HCT116 (cell line): ENCODE results near the gene ERMN. TPM values are rescaled to one million over a fixed set of nuclear protein-coding genes. Genes with fewer than 3 reads are reported as not detected.

Experiments used
- ATAC-seq: fragments of 200-7000 bp; cut with Tn5 transposase; 2 replicates; pipeline ENCODE4 v1.9.1; 2020; ENCODE audit warnings: mild to moderate bottlenecking, moderate library complexity
- BruUV-seq: library from RNA; stranded (reverse); fragments of 400-500 nt; replicated peaks from 2 replicates; lab custom pipeline; 2021; lab: Mats Ljungman, UMichigan
- CTCF ChIA-PET: fragments of 300-600 bp; sonication (Branson Sonifier 250); formaldehyde crosslinking; loops from one replicate; lab custom pipeline; 2021; ENCODE audit warnings: antibody characterized with exemption; lab: Charles Lee
- POLR2A ChIA-PET: fragments of 300-600, 350-600 bp; sonication (Branson Sonifier 250); formaldehyde crosslinking; loops from one replicate; lab custom pipeline; 2021; ENCODE audit warnings: antibody characterized with exemption; lab: Charles Lee
- RAD21 ChIA-PET, 2 experiments: fragments of 300-600 bp; sonication (Branson Sonifier 250); formaldehyde crosslinking; loops; one replicate each; lab custom pipeline; 2023; ENCODE audit warnings: low total read pairs in 2 of 2; ENCODE audit not compliant: uncharacterized antibody in 2 of 2, unreplicated experiment in 2 of 2, low non-redundant PET in 1 of 2; lab: Charles Lee
- DNase-seq: peaks from one replicate; pipeline ENCODE4 v3.0.0-alpha.2; 2010; ENCODE audit warnings: low read depth, low spot score
- H2AFZ ChIP-seq: fragments of 200-600 bp; shearing (Covaris generic), sonication (generic); 2 replicates; pipeline ENCODE4 v1.6.1; 2017; ENCODE audit warnings: low read depth, mixed run types, mixed read lengths, antibody characterized with exemption, low read length; ENCODE audit not compliant: poor library complexity, severe bottlenecking
- H3K27ac ChIP-seq: 2 replicates; pipeline ENCODE4 v1.5.1; 2012; ENCODE audit warnings: low read depth, low read length
- H3K27me3 ChIP-seq: fragments of 200-600 bp; sonication (generic); 2 replicates; pipeline ENCODE4 v1.6.1; 2016; ENCODE audit warnings: mixed run types, low read length, mixed read lengths; ENCODE audit not compliant: insufficient read depth
- H3K36me3 ChIP-seq, 2 experiments: fragments of 200-500 bp in 1 of 2; fragments of 200-600 bp in 1 of 2; sonication (Bioruptor generic) in 1 of 2; sonication (generic) in 1 of 2; 2 replicates each; pipeline versions ENCODE4 v1.5.1 to v1.6.1; 2014 to 2016; ENCODE audit warnings: low read length in 2 of 2, inconsistent platforms in 1 of 2, mixed read lengths in 1 of 2, mixed run types in 1 of 2; ENCODE audit not compliant: insufficient read depth in 2 of 2, control insufficient read depth in 1 of 2
- H3K4me1 ChIP-seq, 2 experiments: fragments of 200-600 bp in 1 of 2; sonication (generic) in 1 of 2; 2 replicates each; pipeline versions ENCODE4 v1.5.1 to v1.6.1; 2012 to 2017; ENCODE audit warnings: low read length in 2 of 2, inconsistent platforms in 1 of 2, mild to moderate bottlenecking in 1 of 2, mixed read lengths in 1 of 2, mixed run types in 1 of 2, moderate library complexity in 1 of 2; ENCODE audit not compliant: insufficient read depth in 2 of 2, control insufficient read depth in 1 of 2
- H3K4me2 ChIP-seq: fragments of 200-600 bp; sonication (generic); 2 replicates; pipeline ENCODE4 v1.6.1; 2017; ENCODE audit warnings: mixed run types, low read length, mixed read lengths
- H3K4me3 ChIP-seq, 2 experiments: fragments of 200-600 bp in 1 of 2; sonication (generic) in 1 of 2; replicated peaks in 1 of 2; 2 replicates each; pipeline ENCODE4 v1.5.1; 2011 to 2016; ENCODE audit warnings: low read length in 2 of 2, control low read depth in 1 of 2, low read depth in 1 of 2, mild to moderate bottlenecking in 1 of 2, mixed read lengths in 1 of 2, mixed run types in 1 of 2
- H3K79me2 ChIP-seq: fragments of 200-600 bp; sonication (generic); 2 replicates; pipeline ENCODE4 v1.6.1; 2017; ENCODE audit warnings: mild to moderate bottlenecking, mixed run types, low read length, moderate library complexity, mixed read lengths; ENCODE audit not compliant: insufficient read depth
- H3K9ac ChIP-seq: fragments of 200-600 bp; sonication (generic); 2 replicates; pipeline ENCODE4 v1.6.1; 2016; ENCODE audit warnings: low read length, mixed read lengths
- H3K9me2 ChIP-seq: fragments of 200-600 bp; sonication (generic), shearing (Covaris generic); 2 replicates; pipeline ENCODE4 v1.6.1; 2017; ENCODE audit warnings: mixed run types, mild to moderate bottlenecking, moderate library complexity; ENCODE audit not compliant: insufficient read depth
- H3K9me3 ChIP-seq, 2 experiments: fragments of 200-500 bp in 1 of 2; fragments of 200-600 bp in 1 of 2; sonication (Bioruptor generic) in 1 of 2; sonication (generic) in 1 of 2; 2 replicates each; pipeline ENCODE4 v1.6.1; 2014 to 2017; ENCODE audit warnings: low read length in 2 of 2, mixed read lengths in 2 of 2, inconsistent platforms in 1 of 2, low read depth in 1 of 2, mild to moderate bottlenecking in 1 of 2, mixed run types in 1 of 2, moderate library complexity in 1 of 2; ENCODE audit not compliant: control insufficient read depth in 1 of 2, insufficient read depth in 1 of 2
- H4K20me1 ChIP-seq: fragments of 200-600 bp; sonication (generic), shearing (Covaris generic); 2 replicates; pipeline ENCODE4 v1.6.1; 2017; ENCODE audit warnings: mixed run types, mild to moderate bottlenecking, moderate library complexity; ENCODE audit not compliant: insufficient read depth
- ATF3 ChIP-seq: IDR thresholded peaks from 2 replicates; pipeline ENCODE4 v1.6.1; 2012
- CTCF ChIP-seq, 3 experiments: fragments of 200-600 bp in 1 of 3; sonication (generic) in 1 of 3; IDR thresholded peaks in 2 of 3; conservative IDR thresholded peaks in 1 of 3; 2 replicates each; pipeline ENCODE4 v1.5.1; 2012 to 2017; ENCODE audit warnings: low read depth in 2 of 3, low read length in 2 of 3, antibody characterized with exemption in 1 of 3, borderline replicate concordance in 1 of 3, control low read depth in 1 of 3, mild to moderate bottlenecking in 1 of 3, mixed read lengths in 1 of 3, mixed run types in 1 of 3, moderate library complexity in 1 of 3; ENCODE audit not compliant: insufficient read depth in 1 of 3
- MAX ChIP-seq: IDR thresholded peaks from 2 replicates; pipeline ENCODE4 v1.6.1; 2012
- POLR2A ChIP-seq: IDR thresholded peaks from 2 replicates; pipeline ENCODE4 v1.7.0; 2011; ENCODE audit warnings: borderline replicate concordance; ENCODE audit not compliant: insufficient read depth, insufficient read length; ENCODE audit errors: extremely low read depth
- YY1 ChIP-seq: IDR thresholded peaks from 2 replicates; pipeline ENCODE4 v1.6.1; 2011; ENCODE audit warnings: low read length, low read depth, moderate library complexity, mild to moderate bottlenecking; ENCODE audit not compliant: insufficient replicate concordance; ENCODE audit errors: extremely low read depth
- ZNF274 ChIP-seq: fragments of 200-500 bp; sonication (Bioruptor generic); IDR thresholded peaks from 2 replicates; pipeline ENCODE4 v1.6.1; 2014; ENCODE audit warnings: mild to moderate bottlenecking, low read depth, low read length, inconsistent platforms
- intact Hi-C: fragments of 100-400 bp; cut with micrococcal nuclease; formaldehyde crosslinking; loops from 2 replicates; pipeline ENCODE4 v1.10.0; 2022
- total RNA-seq: library from RNA; stranded (reverse); gene quantifications from one replicate; pipeline ENCODE4 v1.2.1, GENCODE V29; 2021; ENCODE audit not compliant: unreplicated experiment
- TF ChIP-seq, protein P1 (sequence below): IDR thresholded peaks from 2 replicates; pipeline ENCODE4 v1.6.1; 2011; ENCODE audit warnings: mild to moderate bottlenecking, low read length, moderate library complexity; ENCODE audit not compliant: insufficient replicate concordance; ENCODE audit errors: extremely low read depth
- TF ChIP-seq, protein P2 (sequence below): IDR thresholded peaks from 2 replicates; pipeline ENCODE4 v1.6.1; 2012; ENCODE audit warnings: low read depth

The ERMN gene
- total RNA-seq, 1 experiment from 2014 or later: not detected

DNA sequence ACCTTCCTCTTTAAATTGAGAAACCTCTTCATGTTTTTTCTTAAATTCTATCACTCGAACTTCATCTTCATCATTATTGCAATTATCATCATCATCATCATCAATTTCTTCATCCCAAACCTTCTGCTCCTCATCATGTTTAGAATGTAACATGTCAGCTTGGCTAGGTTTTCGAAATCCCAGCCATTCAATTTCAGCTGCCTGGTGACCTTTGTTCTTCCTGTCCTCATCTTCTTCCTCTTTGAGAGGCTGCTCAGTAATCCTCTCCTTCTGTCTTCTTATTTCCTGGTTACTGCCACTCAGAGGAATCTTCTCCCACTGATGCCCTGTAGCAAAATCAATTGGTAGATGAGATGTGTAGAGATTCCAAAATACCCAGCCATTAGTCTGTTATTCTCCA lies 4.2 kb downstream of the ERMN start (continued):
- TF ChIP-seq CTCF (IDR thresholded peaks at IDR 0.05 in 2 of 3, conservative IDR thresholded peaks at IDR 0.05 in 1 of 3; ENCODE audit: borderline replicate concordance in 1 of 3, insufficient read depth in 1 of 3, low read depth in 2 of 3, low read length in 2 of 3): no peak

DNA sequence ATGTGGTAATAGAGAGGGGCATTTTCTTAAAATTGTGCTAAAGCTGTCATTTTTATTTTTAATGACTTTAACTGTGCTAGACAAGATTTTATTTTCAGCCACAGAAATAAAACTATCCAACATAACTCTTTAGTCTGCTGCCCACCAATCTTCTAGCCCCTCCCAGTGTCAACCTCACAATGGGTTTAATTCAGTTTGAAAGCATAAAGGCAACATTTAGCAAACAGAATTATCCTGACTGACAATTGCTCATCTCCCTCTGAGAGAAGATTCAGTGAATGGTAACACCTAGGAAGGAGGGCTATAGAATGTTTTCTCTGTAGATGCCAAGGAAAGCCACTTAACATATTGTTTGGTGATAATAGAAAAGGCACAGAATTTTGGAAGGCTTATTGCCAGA lies 5.2 kb downstream of the ERMN start:
- POLR2A ChIA-PET: no interaction called here
- DNase-seq (no peak), ATAC-seq (no peak)
- H3K4me2 ChIP-seq: no peak overlapping the region
- H3K9ac ChIP-seq: no peak overlapping the region
- no peaks in the 10 kb centered on the region for H3K4me1 ChIP-seq
- CTCF ChIA-PET: no interaction called here
- H3K9me3 ChIP-seq: no peaks in the 10 kb centered on the region
- intact Hi-C loops: loop anchor here (10.0 kb wide), 1 partner anchor 1946 kb away; no protein-coding TSS in a partner anchor
- TF ChIP-seq MAX (no peak), ZNF274 (no peak), ATF3 (no peak), POLR2A (no peak), YY1 (no peak)
- TF ChIP-seq, protein P1, sequence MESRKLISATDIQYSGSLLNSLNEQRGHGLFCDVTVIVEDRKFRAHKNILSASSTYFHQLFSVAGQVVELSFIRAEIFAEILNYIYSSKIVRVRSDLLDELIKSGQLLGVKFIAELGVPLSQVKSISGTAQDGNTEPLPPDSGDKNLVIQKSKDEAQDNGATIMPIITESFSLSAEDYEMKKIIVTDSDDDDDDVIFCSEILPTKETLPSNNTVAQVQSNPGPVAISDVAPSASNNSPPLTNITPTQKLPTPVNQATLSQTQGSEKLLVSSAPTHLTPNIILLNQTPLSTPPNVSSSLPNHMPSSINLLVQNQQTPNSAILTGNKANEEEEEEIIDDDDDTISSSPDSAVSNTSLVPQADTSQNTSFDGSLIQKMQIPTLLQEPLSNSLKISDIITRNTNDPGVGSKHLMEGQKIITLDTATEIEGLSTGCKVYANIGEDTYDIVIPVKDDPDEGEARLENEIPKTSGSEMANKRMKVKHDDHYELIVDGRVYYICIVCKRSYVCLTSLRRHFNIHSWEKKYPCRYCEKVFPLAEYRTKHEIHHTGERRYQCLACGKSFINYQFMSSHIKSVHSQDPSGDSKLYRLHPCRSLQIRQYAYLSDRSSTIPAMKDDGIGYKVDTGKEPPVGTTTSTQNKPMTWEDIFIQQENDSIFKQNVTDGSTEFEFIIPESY: no peak
- TF ChIP-seq, protein P2, sequence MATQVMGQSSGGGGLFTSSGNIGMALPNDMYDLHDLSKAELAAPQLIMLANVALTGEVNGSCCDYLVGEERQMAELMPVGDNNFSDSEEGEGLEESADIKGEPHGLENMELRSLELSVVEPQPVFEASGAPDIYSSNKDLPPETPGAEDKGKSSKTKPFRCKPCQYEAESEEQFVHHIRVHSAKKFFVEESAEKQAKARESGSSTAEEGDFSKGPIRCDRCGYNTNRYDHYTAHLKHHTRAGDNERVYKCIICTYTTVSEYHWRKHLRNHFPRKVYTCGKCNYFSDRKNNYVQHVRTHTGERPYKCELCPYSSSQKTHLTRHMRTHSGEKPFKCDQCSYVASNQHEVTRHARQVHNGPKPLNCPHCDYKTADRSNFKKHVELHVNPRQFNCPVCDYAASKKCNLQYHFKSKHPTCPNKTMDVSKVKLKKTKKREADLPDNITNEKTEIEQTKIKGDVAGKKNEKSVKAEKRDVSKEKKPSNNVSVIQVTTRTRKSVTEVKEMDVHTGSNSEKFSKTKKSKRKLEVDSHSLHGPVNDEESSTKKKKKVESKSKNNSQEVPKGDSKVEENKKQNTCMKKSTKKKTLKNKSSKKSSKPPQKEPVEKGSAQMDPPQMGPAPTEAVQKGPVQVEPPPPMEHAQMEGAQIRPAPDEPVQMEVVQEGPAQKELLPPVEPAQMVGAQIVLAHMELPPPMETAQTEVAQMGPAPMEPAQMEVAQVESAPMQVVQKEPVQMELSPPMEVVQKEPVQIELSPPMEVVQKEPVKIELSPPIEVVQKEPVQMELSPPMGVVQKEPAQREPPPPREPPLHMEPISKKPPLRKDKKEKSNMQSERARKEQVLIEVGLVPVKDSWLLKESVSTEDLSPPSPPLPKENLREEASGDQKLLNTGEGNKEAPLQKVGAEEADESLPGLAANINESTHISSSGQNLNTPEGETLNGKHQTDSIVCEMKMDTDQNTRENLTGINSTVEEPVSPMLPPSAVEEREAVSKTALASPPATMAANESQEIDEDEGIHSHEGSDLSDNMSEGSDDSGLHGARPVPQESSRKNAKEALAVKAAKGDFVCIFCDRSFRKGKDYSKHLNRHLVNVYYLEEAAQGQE: no peak
- no TSS peak for BruUV-seq
- H3K27me3 ChIP-seq: no peaks in the 10 kb centered on the region
- H3K36me3 ChIP-seq: no peaks in the 10 kb centered on the region
- no peaks in the 10 kb centered on the region for H3K79me2 ChIP-seq
- no peak overlapping the region for H2AFZ ChIP-seq
- no peaks in the 10 kb centered on the region for H4K20me1 ChIP-seq
- no peak overlapping the region for H3K27ac ChIP-seq
- RAD21 ChIA-PET: no interaction called here
- no peaks in the 10 kb centered on the region for H3K9me2 ChIP-seq
- no peak overlapping the region for H3K4me3 ChIP-seq
